ELF-1 (cell line): ENCODE measurements around the gene TGM3.

Experiments used
- DNase-seq: peaks from one replicate; pipeline ENCODE4 v3.0.0-alpha.2; 2016; ENCODE audit warnings: low read depth, low spot score

Gene TGM3, protein sequence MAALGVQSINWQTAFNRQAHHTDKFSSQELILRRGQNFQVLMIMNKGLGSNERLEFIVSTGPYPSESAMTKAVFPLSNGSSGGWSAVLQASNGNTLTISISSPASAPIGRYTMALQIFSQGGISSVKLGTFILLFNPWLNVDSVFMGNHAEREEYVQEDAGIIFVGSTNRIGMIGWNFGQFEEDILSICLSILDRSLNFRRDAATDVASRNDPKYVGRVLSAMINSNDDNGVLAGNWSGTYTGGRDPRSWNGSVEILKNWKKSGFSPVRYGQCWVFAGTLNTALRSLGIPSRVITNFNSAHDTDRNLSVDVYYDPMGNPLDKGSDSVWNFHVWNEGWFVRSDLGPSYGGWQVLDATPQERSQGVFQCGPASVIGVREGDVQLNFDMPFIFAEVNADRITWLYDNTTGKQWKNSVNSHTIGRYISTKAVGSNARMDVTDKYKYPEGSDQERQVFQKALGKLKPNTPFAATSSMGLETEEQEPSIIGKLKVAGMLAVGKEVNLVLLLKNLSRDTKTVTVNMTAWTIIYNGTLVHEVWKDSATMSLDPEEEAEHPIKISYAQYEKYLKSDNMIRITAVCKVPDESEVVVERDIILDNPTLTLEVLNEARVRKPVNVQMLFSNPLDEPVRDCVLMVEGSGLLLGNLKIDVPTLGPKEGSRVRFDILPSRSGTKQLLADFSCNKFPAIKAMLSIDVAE

DNA sequence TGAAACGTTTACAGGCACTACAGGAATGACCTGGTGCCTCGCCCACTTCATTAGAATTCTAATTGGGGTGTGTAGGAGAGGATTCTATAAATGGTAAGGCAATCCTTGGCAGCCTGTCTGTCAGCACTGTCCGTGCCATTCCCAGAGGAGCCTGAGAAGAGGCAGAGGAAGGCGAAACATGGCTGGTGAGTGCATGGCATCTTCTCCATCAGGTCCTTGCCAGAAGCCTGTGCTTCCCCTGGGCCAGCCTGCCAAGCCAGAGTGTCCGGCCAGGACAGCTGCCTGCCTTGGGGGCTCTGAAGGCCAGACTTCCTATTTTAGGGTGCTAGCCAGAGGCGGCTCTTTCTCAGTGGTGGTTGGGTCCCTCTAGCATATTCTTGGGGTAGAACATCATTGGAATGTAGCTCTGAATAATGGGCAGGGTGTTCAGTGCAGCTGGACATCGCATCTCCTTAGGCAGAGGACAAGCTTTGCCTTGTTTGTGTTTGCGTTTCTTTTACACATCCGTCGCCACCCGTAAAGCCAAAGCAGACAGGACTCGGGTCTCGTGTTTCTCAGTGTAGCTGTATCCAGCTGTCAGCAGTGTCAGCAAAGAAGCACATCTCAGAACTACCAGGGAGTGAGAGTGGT lies at the start of gene TGM3:
TSS of gene TGM3 (plus strand) at position 116 of the 630 bp plus-strand sequence. CDS start at position 179, 63 bp downstream.
- DNase-seq, result no peak

DNA sequence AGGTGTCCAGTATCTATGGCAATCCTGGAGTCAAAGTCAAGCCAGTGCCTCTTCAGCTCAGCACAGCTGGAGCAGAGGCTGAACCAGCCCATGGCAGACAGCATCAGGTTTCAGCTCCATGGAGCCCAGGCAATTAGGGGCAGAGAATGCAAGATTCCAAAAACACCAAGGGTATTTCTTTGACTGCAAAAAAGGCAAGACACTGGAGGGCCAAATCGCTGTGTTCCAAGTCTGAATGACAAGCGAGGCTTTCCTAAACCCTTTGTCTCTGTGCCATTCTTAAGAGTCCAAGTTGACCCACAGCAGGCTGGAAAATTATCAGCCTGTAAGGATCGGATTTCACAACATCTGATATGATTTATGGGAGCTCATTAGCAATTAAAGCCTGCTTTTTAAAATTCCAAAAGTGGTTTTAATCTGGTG lies 49.7 kb upstream of the TGM3 start:
- peak; percentile 42 for DNase-seq

DNA sequence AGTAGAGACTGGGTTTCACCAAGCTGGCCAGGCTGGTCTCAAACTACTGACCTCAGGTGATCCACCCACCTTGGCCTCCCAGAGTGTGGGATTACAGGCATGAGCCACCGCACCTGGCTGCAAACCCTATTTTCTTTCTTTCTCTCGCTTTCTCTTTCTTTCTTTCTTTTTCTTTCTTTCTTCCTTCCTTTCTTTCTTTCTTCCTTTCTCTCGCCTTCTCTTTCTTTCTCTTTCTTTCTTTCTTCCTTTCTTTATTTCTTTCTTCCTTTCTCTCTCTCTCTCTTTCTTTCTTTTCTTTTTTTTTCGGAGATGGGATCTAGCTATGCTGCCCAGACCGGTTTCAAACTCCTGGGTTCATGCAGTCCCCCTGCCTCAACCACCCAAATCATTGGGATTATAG lies 47.0 kb upstream of the TGM3 start:
- no peak for DNase-seq

GRCh38 chr20:2249935-2250334 lies 45.9 kb upstream of the TGM3 start:
- DNase-seq, result no peak

DNA sequence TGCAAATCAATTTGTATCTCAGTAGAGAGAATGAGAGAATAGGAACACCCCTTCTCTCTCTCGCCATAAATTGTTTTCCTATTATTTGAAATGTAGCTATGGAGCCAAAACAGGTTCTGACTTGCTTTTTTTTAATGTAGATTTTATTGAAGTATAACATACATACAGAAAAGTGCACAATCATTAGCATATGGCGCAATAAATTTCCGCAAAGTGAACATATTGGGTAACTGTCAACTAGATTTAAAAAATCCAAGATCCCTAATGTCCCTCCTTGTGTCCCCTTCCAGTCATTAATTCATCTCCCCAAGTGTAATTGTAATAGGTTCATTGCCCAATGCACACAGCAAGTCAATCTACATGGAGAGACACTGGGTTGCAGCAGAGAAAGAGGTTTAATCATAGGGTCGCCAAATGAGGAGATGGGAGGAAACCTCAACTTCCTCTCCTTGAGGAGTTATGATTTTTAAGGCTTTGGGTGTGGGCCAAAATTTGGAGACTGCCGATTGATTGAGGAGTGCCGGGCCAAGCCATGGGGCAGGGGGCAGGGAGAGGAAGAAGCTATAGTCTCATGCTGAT lies 43.3 kb upstream of the TGM3 start:
- DNase-seq, result no peak

DNA sequence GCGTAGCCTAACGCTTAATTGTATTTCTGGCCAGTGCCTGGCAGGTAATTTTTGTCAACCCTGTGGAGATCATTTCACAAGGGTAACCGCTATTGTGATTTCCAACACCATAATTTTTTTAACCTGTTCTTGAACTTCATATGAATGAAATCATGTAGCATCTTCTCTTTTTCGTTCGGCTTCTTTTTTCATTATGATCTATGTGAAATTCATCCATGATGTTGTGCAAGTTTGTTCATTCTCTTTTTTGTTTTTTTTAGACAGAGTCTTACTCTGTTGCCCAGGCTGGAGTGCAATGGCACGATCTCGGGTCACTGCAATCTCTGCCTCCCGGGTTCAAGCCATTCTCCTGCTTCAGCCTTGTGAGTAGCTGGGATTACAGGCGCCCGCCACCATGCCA lies 42.5 kb upstream of the TGM3 start:
- no peak for DNase-seq

GRCh38 chr20:2254333-2254732 lies 41.5 kb upstream of the TGM3 start:
- no peak for DNase-seq

GRCh38 chr20:2255926-2256531 lies 39.8 kb upstream of the TGM3 start:
- DNase-seq, result no peak

- no peak for DNase-seq
Observed at GRCh38 chr20:2259731-2260130, 36.1 kb upstream of the TGM3 start.

DNA sequence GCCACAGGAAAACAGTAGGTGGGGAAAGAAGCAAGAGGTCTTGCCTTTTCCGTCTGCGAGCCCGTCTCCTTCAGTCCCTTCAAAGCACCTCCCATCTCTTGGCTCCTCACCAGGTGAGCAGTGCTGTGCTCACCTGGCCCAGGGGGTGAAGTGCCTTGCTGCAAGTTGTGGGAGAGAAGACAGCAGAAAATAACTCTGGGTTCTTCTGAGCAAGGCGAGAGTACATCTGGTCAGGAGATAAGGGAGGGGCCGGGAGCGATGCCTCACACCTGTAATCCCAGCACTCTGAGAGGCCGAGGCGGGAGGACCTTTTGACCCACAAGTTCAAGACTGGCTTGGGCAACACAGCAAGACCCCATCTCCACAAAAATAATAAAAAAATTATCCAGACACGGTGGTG lies 35.6 kb upstream of the TGM3 start:
- DNase-seq, result no peak

GRCh38 chr20:2261046-2261485 lies 34.7 kb upstream of the TGM3 start:
- DNase-seq, result no peak

- no peak for DNase-seq
Observed at GRCh38 chr20:2261629-2262028, 34.2 kb upstream of the TGM3 start.

DNA sequence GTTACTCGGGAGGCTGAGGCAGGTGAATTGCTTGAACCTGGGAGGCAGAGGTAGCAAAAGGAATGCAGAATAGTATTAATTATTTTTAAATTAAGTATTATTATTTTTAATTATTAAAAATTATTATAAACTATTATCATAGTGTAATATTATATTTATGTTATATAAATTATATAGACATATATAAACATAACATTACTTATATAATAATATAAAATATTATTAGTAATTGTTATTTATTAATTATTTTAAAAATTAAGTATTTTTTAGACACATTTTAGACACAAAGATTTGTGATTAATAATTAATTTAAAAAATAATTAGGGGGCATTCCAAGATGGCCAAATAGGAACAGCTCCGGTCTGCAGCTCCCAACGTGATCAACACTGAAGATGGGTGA lies 31.7 kb upstream of the TGM3 start:
- no peak for DNase-seq

DNA sequence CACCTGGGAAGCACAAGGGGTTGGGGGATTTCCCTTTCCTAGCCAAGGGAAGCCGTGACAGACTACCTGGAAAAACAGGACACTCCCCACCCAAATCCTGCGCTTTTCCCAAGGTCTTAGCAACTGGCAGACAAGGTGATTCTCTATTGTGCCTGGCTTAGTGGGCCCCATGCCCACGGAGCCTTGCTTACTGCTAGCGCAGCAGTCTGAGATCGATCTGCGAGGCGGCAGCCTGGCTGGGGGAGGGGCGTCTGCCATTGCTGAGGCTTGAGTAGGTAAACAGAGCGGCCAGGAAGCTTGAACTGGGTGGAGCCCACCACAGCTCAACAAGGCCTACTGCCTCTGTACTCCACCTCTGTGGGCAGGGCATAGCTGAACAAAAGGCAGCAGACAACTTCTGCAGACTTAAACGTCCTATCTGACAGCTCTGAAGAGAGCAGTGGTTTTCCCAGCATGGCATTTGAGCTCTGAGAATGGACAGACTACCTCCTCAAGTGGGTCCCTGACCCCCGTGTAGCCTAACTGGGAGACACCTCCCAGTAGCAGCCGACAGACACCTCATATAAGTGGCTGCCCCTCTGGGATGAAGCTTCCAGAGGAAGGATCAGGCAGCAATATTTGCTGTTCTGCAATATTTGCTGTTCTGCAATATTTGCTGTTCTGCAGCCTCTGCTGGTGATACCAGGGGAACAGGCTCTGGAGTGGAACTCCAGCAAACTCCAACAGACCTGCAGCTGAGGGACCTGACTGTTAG lies 31.0 kb upstream of the TGM3 start:
- DNase-seq, result peak; percentile 69

DNA sequence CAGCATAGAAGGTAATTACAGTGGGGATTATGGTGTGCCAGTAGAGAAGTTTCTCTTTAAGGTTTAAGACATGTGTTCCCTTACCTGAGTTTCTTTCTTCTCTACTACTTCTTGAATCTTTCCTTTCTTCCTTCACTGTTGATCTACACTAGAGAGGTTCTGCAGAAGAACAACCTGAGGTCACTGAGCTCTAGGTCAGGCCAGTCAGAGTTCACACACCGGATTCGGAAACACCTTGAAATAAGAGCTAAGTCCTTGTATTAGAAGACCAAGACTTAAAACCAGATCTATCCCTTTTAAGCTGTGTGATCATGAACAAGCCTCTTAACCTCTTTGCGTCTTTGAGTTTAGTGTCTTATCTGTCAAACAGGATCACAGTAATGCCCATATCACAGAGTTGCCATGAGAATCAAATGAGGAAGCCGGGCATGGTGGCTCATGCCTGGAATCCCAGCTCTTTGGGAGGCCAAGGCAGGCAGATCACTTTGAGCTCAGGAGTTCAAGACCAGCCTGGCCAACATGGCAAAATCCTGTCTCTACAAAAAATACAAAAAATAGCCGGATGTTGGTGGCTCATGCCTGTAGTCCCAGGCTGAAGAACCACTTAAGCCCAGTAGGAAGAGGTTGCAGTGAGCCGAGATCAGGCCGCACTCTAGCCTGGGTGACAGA lies 22.0 kb upstream of the TGM3 start:
- no peak for DNase-seq

DNA sequence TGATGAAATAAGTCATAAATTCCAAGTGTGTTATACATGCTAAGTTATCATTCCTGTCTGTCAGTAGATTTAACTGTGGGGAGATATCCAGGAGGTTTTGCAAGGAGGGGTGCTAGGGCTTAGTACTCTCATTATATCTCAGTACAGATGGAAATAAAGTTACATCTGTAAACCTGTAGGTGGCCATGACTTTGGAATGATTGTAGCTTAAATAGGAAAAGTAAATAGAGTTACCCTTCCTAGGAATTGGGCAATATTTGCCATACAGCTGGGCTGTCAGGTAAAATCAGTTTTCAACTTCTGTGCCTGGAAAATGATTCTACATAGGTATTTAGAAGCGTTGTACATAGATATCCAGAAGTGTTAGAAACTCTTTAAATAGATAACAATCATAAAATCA lies 19.8 kb upstream of the TGM3 start:
- DNase-seq, result no peak

DNA sequence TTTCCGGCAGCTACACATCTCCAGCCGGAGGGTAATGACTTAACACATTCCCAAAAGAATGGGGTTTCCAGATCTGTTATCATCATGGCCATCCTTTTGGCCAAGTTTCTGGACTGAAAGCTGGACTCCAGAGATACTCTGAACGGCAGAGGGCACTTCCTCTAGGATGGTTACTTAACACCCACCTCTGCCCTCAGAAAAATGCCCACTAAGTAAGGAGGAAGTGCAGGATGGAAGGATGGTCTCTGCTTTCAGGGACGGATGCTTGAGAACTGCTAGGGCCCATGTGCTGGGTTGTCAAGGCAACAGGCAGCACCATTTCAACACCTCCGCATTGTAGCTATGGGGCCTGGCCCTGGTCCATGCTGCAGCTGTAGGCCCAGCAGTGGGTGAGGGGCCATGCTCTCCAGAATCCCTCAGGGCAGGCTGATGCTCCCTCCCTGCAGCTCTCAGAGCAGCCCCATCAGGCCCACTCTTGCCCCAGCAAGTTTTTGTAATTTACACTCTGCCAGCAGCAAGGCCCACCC lies 16.5 kb upstream of the TGM3 start:
- no peak for DNase-seq

- no peak for DNase-seq
Observed at GRCh38 chr20:2280082-2280481, 15.7 kb upstream of the TGM3 start.

- DNase-seq, result no peak
Observed at GRCh38 chr20:2281563-2281962, 14.2 kb upstream of the TGM3 start.

GRCh38 chr20:2282181-2282580 lies 13.6 kb upstream of the TGM3 start:
- no peak for DNase-seq
